GM18520 (cell line): ENCODE measurements around the gene CDKN2AIP.

Experiments
- ATAC-seq: cut with Tn5 transposase; IDR thresholded peaks from one replicate; pipeline ENCODE4 v1.9.1; 2021; ENCODE audit not compliant: unreplicated experiment

Gene CDKN2AIP

GRCh38 chr4:183492791-183493222 is 48.4 kb downstream of the CDKN2AIP start:
- no peak for ATAC-seq

- no peak for ATAC-seq
These were observed 48.8 kb downstream of the CDKN2AIP start for GRCh38 chr4:183493246-183493645.

GRCh38 chr4:183495184-183495583 is 50.7 kb downstream of the CDKN2AIP start:
- no peak for ATAC-seq
